NCI-H1105 (cell line): ENCODE measurements around the gene EHMT1.

Experiments
- DNase-seq: peaks from one replicate; lab custom pipeline; 2025; lab: John Stamatoyannopoulos, UW

EHMT1 gene

DNA sequence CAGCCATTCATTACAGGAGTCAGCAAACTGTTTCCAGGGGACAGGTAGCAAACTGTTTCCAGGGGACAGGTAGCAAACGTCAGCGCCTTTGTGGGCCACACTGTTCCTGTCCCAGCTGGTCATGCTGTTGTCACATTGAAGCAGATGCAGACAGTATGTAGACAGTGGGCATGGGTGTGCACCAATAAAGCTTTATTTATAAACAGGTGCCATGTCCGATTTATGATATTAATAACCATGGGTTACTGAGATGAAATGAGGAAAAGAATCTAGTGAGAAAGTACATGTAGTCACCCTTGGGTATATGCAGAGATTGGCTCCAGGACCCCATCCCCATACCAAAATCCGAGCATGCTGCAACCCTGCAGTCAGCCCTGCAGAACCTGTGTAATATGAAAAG, 122.5 kb downstream of the EHMT1 start:
- DNase-seq, result no peak

DNA sequence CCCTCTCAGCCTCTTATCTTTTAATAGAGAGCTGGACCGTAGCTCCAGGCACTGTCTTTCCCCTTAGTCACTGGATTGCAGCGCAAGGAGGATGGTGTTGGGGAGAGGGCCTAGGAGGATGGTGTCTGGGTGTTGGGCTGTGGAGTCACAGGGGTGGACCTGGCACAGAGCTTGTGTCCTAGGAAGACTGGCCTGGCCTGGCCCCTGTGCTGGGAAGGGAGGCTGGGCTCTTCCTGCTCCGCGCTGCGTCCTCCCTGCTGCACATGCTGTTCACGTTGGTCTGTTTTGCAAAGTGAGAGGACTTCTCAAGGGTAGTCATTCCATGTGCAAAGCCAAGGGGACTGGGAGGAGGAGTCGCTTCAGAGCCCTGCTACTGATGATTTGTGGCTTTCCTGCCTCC, 123.9 kb downstream of the EHMT1 start:
- DNase-seq, result no peak

DNA sequence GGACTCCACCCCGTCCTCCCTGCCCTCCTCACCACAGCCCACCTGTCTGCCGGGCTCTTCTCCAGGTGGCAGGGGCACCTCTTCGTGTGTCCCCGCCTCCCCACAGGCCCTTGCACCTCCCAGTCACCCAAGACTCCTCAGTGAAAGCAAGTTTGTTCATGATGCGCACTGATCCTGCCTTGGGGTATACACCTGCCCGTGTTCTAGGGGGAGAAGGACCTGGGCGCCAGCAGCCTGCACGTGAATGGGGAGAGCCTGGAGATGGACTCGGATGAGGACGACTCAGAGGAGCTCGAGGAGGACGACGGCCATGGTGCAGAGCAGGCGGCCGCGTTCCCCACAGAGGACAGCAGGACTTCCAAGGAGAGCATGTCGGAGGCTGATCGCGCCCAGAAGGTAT, 124.9 kb downstream of the EHMT1 start:
- DNase-seq, result no peak

DNA sequence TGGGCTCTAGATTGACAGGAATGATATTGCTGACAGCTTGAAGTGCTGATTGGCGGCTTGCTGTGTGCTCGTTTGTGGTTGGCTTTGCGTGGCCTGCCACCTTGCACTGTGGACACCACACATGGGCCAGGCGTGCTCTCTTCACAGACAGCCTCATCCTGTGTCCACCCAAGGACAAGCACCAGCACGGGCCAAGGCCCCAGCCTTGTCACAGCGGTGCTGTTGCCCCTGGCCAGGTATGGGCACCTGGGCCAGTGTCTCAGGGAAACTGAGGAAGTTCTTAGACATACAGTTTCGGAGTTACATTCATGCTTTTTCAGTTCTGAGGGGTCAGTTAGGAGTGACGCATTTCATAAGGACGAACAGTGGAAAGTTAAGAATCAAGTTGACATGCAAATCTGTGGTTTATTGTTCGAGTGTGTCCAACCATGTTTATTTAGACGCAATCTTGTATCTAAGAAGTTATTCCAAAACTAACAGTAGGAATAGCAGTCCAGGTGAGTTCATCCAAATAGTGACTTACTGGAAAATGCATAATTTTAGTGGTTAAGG, 125.9 kb downstream of the EHMT1 start:
- DNase-seq, result no peak

DNA sequence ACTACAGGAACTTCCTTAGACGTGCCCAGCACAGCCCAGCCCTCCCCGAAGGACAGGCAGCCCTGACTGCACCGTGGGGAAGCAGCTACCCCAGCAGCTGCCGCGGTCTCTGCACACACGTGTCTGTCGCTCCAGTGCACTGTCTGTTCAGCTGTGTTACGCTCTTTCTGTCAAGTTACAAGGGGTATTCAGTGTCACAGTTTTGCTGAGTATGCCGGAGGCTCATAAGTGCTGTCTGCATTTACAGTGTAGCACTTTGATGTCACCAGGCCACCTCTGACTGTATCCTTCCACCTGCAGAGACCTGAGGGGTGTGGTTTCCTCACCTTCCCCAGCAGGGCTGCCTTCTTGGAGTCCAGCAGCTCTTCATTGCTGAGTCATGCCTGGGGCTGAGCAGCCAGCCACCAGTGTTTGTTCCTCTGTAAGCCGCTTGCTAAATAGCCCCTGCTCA, 126.8 kb downstream of the EHMT1 start:
- DNase-seq, result no peak

DNA sequence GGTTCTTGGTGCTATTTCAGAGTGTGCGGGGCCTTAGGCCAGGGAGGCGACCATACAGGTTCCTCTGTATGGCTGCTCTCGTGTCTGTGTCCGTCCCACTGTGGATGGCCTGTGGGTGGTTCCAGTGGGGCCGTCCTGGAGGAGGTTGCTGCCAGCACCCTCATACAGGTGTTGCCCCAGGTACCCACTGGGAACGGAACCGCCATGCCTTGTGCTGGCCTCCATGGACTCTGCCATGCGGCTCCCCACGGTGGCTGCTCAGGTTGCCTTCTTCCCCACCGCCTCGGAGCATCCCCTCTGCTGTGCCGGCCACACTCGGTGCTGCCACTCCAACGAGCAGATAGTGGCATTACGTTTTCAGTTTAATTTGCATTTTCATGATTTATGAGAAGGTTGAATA, 129.5 kb downstream of the EHMT1 start:
- DNase-seq, result no peak

DNA sequence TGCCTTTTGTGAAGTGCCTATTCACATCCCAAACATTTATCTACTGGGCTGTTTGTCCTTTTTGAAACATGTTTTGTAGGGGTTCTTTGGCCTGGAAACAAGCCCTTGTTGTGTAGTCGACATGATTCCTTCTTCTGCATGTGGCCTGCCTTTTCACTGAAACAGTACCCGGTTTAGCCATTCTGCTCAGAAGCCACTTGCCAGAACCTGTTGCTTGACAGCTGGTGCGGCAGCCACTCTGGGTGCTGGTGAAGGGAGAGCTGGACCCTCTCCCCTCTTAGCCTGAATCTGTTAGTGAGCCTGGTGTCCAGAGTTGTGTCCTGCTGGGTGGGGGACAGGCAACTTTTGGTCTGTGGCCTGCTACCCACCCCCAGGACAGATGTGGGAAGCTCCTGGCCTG, 129.9 kb downstream of the EHMT1 start:
- no peak for DNase-seq

DNA sequence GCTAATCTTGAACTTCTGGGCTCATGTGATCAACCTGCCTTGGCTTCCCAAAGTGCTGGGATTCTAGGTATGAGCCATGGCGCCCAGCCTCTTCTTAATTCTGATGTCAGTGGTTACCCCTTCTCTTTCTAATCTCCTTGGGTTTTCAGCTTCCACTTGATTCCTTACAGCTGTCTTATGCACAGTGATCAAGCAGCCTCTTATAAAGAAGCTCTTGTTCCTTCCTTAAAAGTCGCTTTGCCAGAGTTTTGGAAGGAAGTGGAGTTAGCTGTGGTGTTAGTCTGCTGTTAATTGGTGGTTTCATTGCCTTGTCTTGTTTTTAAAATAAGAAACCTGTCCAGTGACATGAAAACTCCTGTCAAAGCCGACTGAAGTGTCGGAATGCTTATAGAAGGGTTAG, 130.7 kb downstream of the EHMT1 start:
- no peak for DNase-seq

DNA sequence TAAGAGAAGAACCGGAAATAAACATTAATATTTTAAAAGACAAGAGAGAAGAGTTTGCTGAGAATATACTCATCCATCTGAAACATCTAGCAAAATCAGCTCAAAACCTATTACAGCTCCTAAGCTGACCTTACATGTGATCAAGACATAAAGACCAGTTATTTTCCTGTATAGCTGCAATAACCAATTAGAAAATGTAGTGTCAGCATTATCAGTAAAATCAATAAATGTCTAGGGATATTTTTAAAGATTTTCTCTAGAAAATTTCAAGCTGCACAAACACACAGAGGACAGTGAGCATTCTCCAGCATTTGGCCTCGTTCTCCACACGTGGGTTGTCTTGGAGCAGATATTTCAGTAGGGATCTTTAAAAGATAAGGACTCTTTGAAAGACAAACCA, 131.2 kb downstream of the EHMT1 start:
- no peak for DNase-seq

DNA sequence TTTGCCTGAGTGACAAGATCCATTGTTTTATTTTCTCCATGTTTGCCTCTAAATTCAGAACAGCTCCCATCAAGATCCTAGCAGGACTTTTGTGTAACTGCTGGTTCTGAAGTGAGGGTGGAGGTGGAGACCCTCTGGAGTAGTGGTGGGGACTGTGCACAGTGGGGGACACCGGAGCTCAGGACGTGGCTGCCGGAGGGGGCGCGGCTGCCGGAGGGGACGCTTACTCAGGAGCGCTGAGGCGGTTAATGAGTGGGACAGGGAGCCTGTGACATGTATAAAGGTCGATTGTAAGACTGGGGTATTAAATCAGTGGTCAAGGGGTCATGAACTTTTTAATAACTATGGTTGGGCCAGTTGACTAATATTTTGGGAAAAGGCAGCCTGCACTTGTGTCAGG, 131.8 kb downstream of the EHMT1 start:
- no peak for DNase-seq

DNA sequence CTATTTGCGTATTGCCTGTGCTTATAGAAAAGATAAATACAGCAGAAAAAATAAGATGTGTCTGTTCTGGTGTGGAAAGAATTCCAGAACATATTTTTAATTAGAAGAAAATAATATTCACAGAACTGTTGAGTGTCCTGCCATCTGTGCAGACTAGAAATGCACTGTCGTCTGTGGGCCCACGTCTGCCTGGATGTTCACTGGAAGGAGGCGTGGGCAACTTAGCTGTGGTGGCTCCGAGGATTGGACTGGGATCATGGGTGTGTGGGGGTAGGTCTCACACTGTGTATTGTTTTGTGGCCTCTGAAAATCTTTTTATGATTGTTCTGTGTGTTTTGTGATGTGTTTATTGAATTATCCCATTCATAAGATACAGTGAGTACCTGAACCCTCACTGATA, 132.8 kb downstream of the EHMT1 start:
- no peak for DNase-seq

DNA sequence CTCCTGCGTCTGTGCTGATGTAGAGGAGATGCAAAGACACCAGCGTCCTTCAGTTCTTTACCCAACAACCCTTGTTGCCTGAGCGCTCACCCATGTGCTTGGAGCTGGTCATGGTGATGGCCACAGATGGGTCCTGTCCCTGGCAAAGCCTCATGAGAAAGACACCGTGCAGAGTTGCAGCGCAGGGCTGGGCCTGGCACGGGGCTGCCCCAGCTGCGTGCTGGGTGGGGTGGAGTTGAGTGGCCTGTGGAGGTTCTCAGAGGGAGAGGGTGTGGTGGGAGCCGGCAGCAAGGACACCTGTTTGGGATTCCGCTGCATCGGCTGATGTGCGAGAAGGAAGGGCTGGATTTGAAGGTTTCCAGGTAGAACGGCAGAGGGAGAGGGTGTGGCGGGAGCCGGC, 133.6 kb downstream of the EHMT1 start:
- no peak for DNase-seq

DNA sequence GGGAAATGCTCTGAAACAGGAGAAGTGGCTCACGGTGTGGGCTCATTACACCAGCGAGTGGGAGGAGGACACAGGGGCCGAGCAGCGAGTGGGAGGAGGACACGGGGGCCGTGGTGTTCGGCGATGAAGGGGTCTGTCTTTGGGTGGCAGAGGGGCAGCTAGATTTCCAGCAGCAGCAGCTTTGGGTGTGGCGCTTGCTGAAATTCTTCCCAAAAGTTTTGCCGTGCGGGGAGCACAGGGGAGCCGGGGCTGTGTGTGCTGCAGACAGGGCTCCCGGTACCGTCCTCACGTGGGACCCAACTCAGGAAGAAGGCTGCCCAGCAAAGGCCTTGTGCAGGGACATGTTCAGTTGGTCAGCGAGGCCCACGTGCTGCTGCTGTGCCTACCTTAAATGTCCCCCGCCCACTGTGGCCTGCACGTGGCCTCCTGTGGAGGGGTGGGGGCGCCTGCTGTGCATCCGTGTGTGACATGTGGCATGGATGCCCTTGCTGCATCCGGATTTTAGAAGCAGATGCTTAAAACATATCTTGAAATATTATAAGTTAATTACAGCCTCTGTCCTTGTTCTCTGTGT, 134.5 kb downstream of the EHMT1 start:
- no peak for DNase-seq

DNA sequence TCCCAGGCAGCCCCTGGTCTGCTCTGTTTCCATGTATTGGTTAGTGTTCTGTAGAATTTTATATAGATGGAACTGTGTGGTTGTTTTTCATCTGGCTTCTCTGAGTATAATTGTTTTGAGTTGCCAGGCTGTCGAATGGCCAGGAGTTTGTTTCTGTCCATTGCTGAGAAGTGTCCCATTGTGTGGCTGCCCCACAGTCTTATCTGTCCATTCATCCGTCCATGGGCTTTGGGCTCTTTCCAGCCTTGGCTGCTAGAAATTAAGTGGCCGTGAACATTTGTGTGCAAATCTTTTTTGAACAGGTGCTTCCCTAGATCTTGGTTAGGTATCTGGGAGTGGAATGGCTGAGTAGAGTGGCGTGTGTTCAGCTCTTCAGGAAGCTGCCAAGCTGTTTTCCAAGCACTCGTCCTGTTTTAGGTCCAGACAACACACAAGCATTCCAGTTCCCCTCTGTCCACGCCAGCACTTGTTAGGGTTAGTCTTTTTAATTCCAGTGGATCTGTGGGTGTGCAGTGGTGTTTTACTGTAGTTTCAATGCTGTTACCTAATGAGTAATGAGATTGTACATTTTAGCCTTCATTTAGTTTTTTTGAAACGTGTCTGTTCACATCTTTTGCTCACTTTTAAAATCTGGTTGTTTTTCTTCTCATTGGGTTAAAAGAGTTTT, 136.6 kb downstream of the EHMT1 start:
- DNase-seq, result no peak

DNA sequence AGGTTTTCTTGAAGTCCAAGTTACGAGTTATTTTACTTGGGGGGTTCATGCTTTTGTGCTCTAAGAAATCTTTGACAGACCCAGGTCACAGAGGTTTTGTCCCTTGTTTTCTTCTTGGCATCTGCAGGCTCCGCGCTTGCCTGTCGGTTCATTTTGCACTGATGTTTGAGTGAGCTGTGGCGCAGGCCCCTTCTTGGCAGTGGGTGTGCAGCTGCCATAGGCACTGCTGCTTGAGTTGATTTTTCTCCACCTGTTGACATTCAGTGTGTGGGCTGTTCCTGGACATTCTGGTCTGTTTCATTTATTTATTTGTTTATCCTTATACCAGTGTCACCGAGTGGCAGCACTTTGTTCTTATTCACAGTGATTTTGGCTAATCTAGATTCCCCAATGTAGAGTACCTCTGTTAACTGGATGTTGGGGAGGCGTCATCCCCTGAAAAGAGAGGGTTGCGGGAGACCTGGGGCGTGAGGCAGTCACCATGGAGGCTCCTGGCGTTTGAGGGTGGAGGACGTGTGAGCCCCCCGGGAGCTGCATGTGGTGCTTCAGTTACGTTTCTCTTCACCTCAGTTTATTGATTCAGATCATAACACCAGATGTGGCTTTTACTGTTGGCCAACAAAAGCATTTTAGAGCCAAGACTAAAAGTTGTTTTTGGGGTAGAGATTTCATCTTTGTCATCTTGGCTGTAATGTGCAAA, 137.4 kb downstream of the EHMT1 start:
- DNase-seq, result no peak

DNA sequence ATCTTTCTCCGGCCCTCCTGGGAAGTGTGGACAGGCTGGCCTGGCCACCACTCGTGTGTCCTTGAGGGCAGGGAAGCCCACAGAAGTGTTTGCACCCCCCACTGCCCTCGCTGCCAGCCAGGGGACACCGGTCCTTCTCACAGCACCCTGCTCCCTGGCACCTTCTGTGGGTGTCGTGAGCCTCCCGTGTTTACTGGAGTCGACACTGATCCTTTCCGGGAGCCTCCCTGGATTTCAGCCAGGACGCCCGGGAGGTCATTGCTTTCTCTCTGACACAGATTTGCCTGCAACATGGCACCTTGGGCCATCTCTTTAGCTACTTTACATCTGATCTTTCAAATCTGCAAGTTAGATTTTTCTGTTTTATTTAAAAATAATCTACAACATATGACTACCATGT, 138.3 kb downstream of the EHMT1 start:
- no peak for DNase-seq

DNA sequence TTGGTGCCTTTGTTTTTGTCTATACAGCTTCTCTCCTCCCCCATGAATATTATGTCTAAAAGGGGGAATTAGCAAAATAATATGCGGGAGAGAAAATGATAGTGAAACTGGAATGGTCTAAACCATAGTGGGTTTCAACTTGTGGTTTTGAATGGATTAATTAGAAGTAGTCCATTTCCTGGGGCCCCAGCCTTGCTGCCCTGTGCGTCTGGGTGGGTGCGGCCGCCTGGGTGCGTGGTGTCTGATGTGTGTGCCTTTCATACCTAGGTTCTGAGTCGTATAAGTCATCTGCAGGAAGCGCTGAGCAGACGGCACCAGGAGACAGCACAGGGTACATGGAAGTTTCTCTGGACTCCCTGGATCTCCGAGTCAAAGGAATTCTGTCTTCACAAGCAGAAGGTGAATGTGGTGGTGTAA, 138.8 kb downstream of the EHMT1 start:
- DNase-seq, result no peak

DNA sequence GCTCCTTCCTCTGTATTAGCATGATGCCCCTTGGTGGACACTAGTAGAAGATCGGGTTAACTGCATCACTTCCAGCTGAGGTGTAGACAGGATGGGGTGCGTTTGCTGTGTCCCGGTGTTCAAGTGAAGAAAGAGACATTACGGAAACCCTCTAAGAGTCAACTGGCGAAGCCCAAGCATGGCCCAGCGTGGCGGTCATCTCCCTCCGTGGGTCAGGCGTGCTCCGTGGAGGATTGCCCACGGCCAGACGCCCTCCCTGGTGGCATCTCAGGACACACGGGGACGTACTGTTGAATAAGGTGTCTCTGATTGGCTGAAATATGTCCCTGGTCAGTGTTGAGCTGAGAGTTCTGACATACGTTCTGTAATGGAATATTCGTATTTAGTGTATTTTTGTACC, 139.3 kb downstream of the EHMT1 start:
- DNase-seq, result no peak

DNA sequence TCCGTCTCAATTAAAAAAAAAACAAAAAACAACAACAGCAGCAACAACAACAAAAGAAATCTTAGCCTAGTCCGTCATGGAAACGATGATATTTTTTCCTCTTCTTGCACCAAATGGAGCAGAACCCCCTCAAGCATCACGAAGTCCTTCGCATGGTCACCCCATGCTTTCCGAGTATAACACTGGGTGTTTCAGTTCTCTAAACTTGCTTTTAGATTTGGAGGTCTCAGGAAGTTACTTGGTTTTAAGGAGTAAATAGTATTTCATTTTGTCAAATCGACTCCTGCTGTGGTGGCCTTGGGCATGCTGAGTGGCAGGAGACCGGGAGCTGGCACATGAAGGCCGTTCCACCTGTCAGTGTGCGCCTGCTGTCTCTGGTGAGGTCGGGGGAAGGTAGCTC, 140.3 kb downstream of the EHMT1 start:
- no peak for DNase-seq

DNA sequence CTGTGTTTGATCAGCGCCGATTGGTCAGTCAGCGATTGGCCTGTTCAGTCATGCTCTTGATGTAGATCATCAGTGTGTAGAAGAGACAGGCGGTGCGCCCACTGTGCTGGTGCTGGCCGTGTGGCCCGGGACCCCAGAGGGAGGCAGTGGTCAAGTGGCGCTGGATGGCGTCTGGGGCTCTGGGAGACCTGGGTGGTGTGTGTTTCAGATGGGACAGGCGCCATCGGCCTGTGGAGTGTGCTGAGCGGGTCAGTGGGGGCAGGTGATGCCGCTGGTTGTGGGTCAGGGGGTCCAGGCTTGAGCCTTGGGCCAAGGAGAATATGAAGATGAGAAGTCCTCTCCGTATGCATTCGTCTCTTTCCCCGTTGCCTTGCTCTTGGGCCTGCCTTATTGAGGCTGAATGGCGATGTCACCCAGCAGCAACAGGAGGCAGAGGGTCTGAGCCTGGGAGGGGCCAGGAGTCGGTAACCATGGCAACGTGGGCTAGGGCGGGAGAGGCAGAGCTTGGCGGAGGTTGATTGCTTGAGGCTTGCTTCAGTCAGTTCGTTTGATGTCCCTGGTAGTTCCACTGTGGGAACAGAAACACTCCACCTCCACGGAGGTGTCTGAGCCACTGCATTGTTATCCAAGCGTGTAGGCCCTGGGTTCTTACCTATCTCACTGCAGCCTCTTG, 141.0 kb downstream of the EHMT1 start:
- DNase-seq, result no peak

DNA sequence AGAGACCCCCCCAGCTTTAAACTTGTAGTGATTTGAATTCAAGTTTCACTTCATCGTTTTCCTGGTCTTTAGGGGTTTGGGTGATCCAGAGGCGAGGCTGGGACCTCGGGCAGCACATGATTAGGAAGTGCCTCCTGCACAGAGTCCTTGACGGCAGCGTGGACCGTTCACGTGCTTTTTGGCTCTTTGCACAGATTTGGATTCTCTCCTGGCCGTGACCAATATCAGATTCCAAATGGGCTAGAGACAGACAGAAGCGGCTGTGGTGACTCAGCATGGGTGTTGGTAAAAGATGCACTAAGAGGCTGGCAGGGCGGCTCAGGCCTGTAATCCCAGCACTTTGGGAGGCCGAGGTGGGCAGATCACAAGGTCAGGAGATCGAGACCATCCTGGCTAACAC, 141.6 kb downstream of the EHMT1 start:
- DNase-seq, result no peak

DNA sequence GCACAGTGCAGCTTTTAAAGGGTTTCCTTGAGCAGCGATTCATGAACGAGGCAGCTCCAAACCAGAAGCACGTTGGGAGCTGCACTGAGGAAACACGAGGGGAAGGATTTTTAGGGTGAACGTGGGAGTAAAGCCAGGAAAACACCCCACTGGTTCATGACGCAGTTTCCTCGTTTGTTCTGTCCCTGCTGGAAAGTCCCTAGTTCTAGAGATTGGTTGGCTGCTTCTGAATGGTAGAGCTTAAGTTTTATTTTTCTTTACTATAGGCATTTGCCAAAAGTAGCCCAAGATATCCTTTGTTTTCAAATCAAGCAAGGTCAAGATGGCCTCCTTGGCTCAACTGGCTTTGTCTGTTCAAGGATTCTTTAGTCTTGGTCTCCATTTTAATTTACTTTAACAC, 142.2 kb downstream of the EHMT1 start:
- DNase-seq, result no peak

DNA sequence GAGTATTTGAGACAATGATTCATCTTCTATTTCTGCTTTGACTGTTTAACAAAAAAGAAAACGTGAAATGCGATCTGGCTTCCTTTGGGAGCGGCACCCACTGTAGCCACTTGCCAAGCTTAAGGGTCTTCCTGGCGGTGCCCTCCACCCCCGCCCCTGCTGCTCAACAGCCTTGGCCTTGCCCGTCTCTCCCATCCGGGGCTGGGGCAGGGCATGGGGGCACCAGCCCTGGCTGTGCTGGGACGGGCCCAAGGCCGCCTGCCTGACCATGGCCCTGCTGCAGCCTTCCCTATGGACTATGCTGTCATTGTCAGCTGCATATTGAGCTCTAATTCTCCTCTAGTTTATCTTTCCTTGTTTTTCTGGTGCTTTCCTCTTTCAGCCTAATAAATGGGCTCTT, 143.0 kb downstream of the EHMT1 start:
- DNase-seq, result no peak
